HFFc6 (cell line): ENCODE results near the gene ABCF2. TPM values are rescaled to one million over a fixed set of nuclear protein-coding genes. Genes with fewer than 3 reads are reported as not detected.

Experiments used
- DNase-seq: peaks from one replicate; pipeline ENCODE4 v3.0.0-alpha.2; 2018
- H3K27ac Mint-ChIP-seq: 2 replicates; pipeline ENCODE4 v1.8.0; 2020; ENCODE audit warnings: mild to moderate bottlenecking, mixed read lengths
- H3K27me3 Mint-ChIP-seq: 2 replicates; pipeline ENCODE4 v1.8.0; 2021; ENCODE audit warnings: mild to moderate bottlenecking, moderate library complexity, mixed read lengths; ENCODE audit not compliant: insufficient read depth
- H3K36me3 Mint-ChIP-seq: 2 replicates; pipeline ENCODE4 v1.8.0; 2021; ENCODE audit warnings: low read depth, mixed read lengths
- H3K4me1 Mint-ChIP-seq: 2 replicates; pipeline ENCODE4 v1.8.0; 2020; ENCODE audit warnings: low read depth, mixed read lengths
- H3K4me3 Mint-ChIP-seq: 2 replicates; pipeline ENCODE4 v1.8.0; 2020; ENCODE audit warnings: mild to moderate bottlenecking, moderate library complexity, mixed read lengths
- H3K9me3 Mint-ChIP-seq: 2 replicates; pipeline ENCODE4 v1.8.0; 2020; ENCODE audit warnings: mild to moderate bottlenecking, mixed read lengths
- CTCF ChIP-seq: fragments of 200-600 bp; sonication (generic); IDR thresholded peaks from 2 replicates; pipeline ENCODE4 v1.5.0; 2021; ENCODE audit warnings: antibody characterized with exemption, mild to moderate bottlenecking
- total RNA-seq, 6 experiments: library from RNA; stranded (reverse); fragmentation: NEBNext Ultra II Directional; extraction: Animal tissue kit (Norgen Biotek cat#: 25700); gene quantifications; 2 replicates in 1 of 6; 3 replicates in 5 of 6; pipeline ENCODE4 v1.2.3, GENCODE V29; 2021

The ABCF2 gene
- total RNA-seq, 6 experiments from 2014 or later: 63.8 to 79.7 (median 67.8) TPM

DNA sequence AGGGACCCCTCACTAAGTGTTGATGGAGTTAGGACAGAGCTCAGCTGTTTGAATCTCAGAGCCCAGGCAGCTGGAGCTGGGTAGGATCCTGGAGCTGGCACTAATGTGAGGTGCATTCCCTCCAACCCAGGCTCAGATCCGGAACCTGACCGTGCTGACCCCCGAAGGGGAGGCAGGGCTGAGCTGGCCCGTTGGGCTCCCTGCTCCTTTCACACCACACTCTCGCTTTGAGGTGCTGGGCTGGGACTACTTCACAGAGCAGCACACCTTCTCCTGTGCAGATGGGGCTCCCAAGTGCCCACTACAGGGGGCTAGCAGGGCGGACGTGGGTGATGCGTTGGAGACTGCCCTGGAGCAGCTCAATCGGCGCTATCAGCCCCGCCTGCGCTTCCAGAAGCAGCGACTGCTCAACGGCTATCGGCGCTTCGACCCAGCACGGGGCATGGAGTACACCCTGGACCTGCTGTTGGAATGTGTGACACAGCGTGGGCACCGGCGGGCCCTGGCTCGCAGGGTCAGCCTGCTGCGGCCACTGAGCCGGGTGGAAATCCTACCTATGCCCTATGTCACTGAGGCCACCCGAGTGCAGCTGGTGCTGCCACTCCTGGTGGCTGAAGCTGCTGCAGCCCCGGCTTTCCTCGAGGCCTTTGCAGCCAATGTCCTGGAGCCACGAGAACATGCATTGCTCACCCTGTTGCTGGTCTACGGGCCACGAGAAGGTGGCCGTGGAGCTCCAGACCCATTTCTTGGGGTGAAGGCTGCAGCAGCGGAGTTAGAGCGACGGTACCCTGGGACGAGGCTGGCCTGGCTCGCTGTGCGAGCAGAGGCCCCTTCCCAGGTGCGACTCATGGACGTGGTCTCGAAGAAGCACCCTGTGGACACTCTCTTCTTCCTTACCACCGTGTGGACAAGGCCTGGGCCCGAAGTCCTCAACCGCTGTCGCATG lies 10.5 kb upstream of the ABCF2 start:
- Mint-ChIP-seq H3K4me3 (no peak overlapping the region), H3K9me3 (no peaks in the 10 kb centered on the region)

DNA sequence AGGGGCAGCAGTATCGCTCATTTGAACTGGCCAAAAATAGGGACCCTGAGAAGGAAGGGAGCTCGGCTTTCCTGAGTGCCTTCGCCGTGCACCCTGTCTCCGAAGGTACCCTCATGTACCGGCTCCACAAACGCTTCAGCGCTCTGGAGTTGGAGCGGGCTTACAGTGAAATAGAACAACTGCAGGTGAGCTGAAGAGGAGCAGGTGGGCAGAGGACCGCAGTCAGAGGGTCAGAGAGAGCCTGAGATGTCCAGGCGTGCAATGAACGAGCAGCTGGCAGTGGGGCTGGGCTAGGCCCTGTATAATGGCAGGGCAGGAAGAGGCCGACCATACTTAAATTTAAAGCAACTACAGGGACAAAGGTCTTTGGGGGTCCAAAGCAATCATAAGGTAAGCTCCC lies 9.4 kb upstream of the ABCF2 start:
- DNase-seq: no peak
- Mint-ChIP-seq H3K27ac (no peak overlapping the region), H3K27me3 (peaks cover 10% of the 10 kb centered on the region), H3K4me3 (no peak overlapping the region), H3K9me3 (no peaks in the 10 kb centered on the region), H3K4me1 (peaks cover 37% of the 10 kb centered on the region), H3K36me3 (peaks cover 26% of the 10 kb centered on the region)
- TF ChIP-seq CTCF: no peak

More for the DNA sequence above, 10.5 kb upstream of the ABCF2 start:
- H3K36me3 Mint-ChIP-seq: peaks cover 26% of the 10 kb centered on the region
- peaks cover 10% of the 10 kb centered on the region for H3K27me3 Mint-ChIP-seq
- TF ChIP-seq CTCF: no peak
- no peak for DNase-seq
- no peak overlapping the region for H3K27ac Mint-ChIP-seq
- H3K4me1 Mint-ChIP-seq: peaks cover 28% of the 10 kb centered on the region

DNA sequence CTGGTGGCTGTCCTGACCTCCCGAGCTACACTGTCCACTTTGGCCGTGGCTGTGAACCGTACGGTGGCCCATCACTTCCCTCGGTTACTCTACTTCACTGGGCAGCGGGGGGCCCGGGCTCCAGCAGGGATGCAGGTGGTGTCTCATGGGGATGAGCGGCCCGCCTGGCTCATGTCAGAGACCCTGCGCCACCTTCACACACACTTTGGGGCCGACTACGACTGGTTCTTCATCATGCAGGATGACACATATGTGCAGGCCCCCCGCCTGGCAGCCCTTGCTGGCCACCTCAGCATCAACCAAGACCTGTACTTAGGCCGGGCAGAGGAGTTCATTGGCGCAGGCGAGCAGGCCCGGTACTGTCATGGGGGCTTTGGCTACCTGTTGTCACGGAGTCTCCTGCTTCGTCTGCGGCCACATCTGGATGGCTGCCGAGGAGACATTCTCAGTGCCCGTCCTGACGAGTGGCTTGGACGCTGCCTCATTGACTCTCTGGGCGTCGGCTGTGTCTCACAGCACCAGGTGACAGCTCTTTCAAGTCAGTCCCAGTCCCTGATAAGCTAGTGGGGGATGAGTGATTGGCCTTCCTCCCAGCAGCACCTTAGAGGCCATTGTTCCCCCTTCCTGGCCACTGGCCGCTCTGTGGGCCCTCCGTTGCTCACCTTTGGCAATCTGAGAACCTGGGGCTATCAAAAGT lies 8.2 kb upstream of the ABCF2 start:
- Mint-ChIP-seq H3K4me3 (0 out of 2 replicates have a peak overlapping the region, but pooled peaks have one; percentile 26), H3K9me3 (no peaks in the 10 kb centered on the region), H3K27me3 (peaks cover 10% of the 10 kb centered on the region), H3K4me1 (peaks cover 44% of the 10 kb centered on the region), H3K27ac (no peak overlapping the region), H3K36me3 (peaks cover 22% of the 10 kb centered on the region)
- no peak for TF ChIP-seq CTCF
- DNase-seq: no peak

- H3K4me1 Mint-ChIP-seq: peaks cover 44% of the 10 kb centered on the region
- H3K36me3 Mint-ChIP-seq: peaks cover 19% of the 10 kb centered on the region
- peak overlapping the region; percentile 99 for H3K4me3 Mint-ChIP-seq
- peak overlapping the region; percentile 99 for H3K27ac Mint-ChIP-seq
- no peaks in the 10 kb centered on the region for H3K9me3 Mint-ChIP-seq
- DNase-seq: no peak
- no peak for TF ChIP-seq CTCF
- H3K27me3 Mint-ChIP-seq: peaks cover 7% of the 10 kb centered on the region
Measured at GRCh38 chr7:151233804-151234203, 6.8 kb upstream of the ABCF2 start.

GRCh38 chr7:151232917-151233701 lies 6.1 kb upstream of the ABCF2 start:
- TF ChIP-seq CTCF: no peak
- peak overlapping the region; percentile 99 for H3K27ac Mint-ChIP-seq
- H3K36me3 Mint-ChIP-seq: peaks cover 19% of the 10 kb centered on the region
- H3K27me3 Mint-ChIP-seq: peaks cover 4% of the 10 kb centered on the region
- H3K4me3 Mint-ChIP-seq: peak overlapping the region; percentile 99
- peak; percentile 85 for DNase-seq
- H3K4me1 Mint-ChIP-seq: peaks cover 49% of the 10 kb centered on the region
- no peaks in the 10 kb centered on the region for H3K9me3 Mint-ChIP-seq
